EL (cell line): ENCODE measurements around the gene ACVRL1.
A peak's percentile ranks its signal among the peaks of the same experiment; 100 is the strongest.
"Not testable (repeated sequence)": the region's sequence is repeated elsewhere in the genome, so short reads cannot be mapped to it uniquely, and the experiment has no call there.

ENCODE experiments used
- DNase-seq: peaks from one replicate; pipeline ENCODE4 v3.0.0-alpha.2; 2016

The ACVRL1 gene

GRCh38 chr12:51874486-51874885 is 32.8 kb upstream of the ACVRL1 start:
- no peak for DNase-seq

DNA sequence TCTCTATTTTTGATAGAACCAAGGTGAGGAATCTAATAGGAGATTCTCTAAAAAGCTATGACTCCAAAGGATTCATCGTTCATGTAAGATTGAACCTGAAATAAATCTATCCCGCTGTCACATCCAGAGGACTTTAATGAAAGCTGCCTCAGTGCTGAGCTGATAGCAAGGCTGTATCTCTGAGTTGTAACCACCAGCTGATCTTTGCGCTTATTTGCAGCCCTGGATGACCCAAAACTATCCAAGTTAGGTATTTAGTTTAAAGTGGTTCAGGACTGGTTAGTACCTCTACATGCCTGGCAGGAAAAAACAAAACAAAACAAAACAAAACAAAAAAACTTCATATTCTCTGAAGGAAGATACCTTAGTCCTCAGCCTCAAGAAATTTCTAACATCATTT is 28.2 kb upstream of the ACVRL1 start:
- DNase-seq, result no peak

- DNase-seq, result no peak
Measured at GRCh38 chr12:51883295-51883694, 24.0 kb upstream of the ACVRL1 start.

GRCh38 chr12:51883998-51884675 is 23.2 kb upstream of the ACVRL1 start:
- DNase-seq, result no peak

DNA sequence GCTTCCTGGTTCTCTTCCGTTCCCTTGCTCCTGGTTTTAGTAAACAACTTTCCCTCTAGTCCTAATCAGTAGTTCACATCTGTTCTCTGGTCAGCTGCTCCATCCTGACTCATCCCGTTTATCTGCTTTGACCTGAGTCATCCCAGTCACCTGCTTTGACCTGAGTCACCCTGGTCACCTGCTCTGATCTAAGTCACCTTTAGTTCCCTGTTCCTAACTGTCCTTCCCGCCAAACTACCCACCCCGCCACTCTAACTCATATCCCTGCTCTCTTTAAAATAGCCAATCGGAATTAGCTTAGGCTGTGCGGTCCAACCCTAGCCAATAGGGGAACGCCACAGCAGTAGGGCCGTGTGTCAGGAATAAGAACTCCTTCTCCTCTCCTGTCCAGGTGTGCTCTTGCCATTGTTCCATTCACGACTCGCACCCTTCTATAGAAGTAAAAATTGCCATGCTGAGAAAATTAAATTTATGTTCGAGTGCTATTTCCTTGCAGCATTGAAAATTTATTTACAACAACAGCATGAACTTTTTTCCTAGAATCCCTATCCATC is 22.6 kb upstream of the ACVRL1 start:
- DNase-seq, result peak; percentile 36

- DNase-seq, result not testable (repeated sequence)
Measured at GRCh38 chr12:51885294-51886020, 21.8 kb upstream of the ACVRL1 start.

GRCh38 chr12:51886021-51886710 is 21.1 kb upstream of the ACVRL1 start:
- DNase-seq, result peak; percentile 93

DNA sequence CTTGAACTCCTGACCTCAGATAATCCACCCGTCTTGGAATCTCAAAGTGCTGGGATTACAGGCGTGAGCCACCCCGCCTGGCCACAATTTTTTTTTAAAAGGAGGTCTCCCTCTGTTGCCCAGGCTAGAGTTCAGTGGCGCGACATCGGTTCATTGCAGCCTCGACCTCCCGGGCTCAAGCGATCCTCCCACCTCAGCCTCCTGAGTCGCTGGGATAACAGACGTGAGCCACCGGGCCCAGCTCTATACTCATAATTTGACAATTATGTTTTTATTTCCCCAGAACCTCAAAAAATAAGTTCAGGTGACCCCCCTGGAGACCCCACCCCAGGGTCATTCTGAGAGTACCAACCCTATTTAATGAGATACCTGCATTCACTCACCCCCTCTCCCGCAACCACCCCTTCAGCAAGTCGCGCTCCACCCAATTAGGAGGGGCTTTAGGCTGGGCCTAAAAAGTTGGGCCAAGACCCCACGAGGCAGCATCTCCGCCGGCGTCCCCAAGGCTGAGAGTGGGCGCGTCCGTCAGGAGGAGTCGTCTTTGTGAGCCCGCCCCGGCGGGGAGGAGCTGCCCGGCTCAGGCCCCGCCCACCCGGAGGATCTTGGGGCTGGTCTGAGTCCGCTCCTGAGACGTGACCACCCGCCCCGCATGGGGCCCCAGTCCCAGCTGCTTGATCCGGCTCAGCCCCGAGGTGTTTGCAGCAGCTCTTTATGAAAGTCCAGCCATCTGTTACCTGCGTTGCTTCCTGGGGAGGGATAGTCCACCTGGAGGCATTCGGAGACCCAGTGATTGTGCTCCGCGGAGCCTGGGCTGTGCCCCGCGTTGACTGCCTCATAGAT is 19.6 kb upstream of the ACVRL1 start, which contains the start of gene ANKRD33:
Gene ANKRD33, plus strand, starts transcription at position 628 of the 840 bp plus-strand sequence. Its CDS starts 84 bp downstream, at position 712.
- no peak for DNase-seq

- DNase-seq, result no peak
Measured at GRCh38 chr12:51888316-51889215, 18.7 kb upstream of the ACVRL1 start.

- DNase-seq, result no peak
Measured at GRCh38 chr12:51889216-51890132, 17.8 kb upstream of the ACVRL1 start.

- DNase-seq, result no peak
Measured at GRCh38 chr12:51890133-51890464, 17.2 kb upstream of the ACVRL1 start.

DNA sequence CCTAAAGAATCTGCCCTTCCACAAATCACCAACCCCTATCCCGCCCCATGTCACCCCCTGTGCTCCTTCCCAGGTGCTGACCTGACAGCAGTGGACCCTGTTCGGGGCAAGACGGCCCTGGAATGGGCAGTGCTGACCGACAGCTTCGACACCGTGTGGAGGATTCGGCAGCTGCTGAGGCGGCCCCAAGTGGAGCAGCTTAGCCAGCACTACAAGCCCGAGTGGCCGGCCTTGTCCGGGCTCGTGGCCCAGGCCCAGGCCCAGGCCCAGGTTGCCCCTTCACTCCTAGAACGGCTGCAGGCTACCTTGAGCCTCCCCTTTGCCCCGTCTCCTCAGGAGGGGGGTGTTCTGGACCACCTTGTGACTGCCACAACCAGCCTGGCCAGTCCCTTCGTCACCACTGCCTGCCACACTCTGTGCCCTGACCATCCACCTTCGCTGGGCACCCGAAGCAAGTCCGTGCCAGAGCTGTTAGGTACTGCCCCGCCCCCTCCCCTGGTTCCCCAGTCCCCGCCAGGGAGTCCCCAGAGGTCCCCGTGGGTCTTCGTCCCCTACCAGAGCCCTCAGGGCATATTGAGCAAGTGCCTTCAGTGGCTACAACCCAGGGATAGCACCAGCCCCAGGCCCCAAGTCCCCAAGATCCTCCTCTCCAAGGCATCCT is 16.7 kb upstream of the ACVRL1 start:
- DNase-seq, result no peak

DNA sequence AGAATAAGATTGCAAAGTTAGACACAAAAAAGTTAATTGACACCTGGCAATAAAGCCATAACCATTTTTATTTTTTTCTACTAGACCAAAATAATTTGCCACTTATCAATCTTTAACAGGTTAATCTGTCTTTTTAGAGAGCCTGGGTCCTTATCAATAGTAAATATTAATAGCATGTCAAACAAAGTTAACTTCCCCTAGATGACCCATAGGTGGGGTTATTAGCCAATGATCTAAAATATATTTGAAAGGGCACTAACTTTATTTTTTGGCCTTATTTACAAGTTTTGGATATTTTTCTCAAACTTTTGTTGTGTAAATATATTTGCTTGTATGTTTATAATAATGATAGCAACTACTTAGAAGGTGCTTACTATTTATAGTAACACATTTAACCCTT is 15.5 kb upstream of the ACVRL1 start:
- no peak for DNase-seq

GRCh38 chr12:51893786-51894185 is 13.5 kb upstream of the ACVRL1 start:
- no peak for DNase-seq

- DNase-seq, result no peak
Measured at GRCh38 chr12:51895378-51896135, 11.7 kb upstream of the ACVRL1 start.

GRCh38 chr12:51896236-51896635 is 11.1 kb upstream of the ACVRL1 start:
- DNase-seq, result no peak

GRCh38 chr12:51897181-51897580 is 10.1 kb upstream of the ACVRL1 start:
- DNase-seq, result no peak

GRCh38 chr12:51898506-51898905 is 8.8 kb upstream of the ACVRL1 start:
- no peak for DNase-seq

GRCh38 chr12:51898937-51899336 is 8.4 kb upstream of the ACVRL1 start:
- DNase-seq, result peak; percentile 65
